GM12873 (cell line): ENCODE measurements around the gene PDE6G.

Experiments used
- CTCF ChIP-seq: IDR thresholded peaks from 2 replicates; pipeline ENCODE4 v1.5.1; 2012; ENCODE audit warnings: low read depth, mild to moderate bottlenecking, moderate library complexity, low read length, control low read depth; ENCODE audit not compliant: insufficient read depth; ENCODE audit errors: missing control alignments

Gene PDE6G

GRCh38 chr17:81601525-81602120 is 54.7 kb downstream of the PDE6G start:
- peak; percentile 83 for TF ChIP-seq CTCF
